Measurements from ENCODE around the gene MICAL3.

Gene MICAL3

DNA sequence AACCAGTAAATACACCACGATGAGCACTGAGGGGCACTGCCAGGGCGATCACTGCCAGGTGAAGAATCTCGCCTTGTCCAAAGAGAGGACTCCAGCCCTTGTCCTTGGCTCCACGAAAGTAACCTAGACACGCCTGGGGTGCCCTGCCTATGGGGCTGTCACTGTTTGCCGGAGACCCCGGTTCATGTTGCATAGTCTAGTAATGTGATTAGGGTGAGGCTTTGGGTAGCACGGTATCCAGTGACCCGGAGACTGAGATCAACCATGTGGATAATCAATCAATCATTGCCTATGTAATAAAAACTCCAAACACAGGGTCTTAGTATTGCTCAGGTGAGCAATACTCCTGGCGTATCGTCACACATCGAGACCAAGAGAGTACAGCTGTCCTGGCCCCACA is 190.9 kb downstream of the MICAL3 start:
- no peak overlapping the region for H3K27ac ChIP-seq (ENCODE audit: low read depth, low read length)
- H3K4me3 ChIP-seq (ENCODE audit: low read depth in 1 of 2, low read length in 2 of 2): no peak overlapping the region
- peaks cover 24% of the 10 kb centered on the region for H3K36me3 ChIP-seq (ENCODE audit: insufficient read depth, low read length)
- no peaks in the 10 kb centered on the region for H3K9me3 ChIP-seq (ENCODE audit: low read length)
- no peaks in the 10 kb centered on the region for H3K27me3 ChIP-seq (ENCODE audit: control insufficient read depth in 1 of 2, insufficient read depth in 2 of 2, low read length in 2 of 2)
- peaks cover 52% of the 10 kb centered on the region for H3K4me1 ChIP-seq (ENCODE audit: insufficient read depth, low read length)
- no peak overlapping the region for H3K9ac ChIP-seq (ENCODE audit: low read length)

DNA sequence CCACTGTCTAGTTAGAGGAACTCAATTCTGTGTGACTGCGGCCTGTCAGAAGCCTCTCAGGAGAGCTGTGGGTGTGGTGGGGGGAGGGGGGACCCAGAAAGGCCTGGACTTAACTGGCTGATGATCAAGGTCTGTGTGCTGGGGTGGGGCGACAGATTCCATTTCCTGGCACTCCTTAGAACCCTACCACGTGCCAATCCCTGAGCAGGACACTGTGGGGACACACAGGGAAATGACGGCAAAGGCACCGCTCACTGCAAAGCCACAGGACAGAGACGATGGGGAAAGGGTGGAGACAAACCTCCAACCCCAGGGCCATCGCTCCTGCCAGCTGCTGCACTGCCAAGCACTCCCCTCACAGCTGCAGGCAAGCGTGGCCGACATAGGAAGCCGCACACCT is 191.7 kb downstream of the MICAL3 start:
- Histone ChIP-seq H3K4me3 (ENCODE audit: low read depth in 1 of 2, low read length in 2 of 2) (no peak overlapping the region), H3K9me3 (ENCODE audit: low read length) (no peaks in the 10 kb centered on the region), H3K4me1 (ENCODE audit: insufficient read depth, low read length) (peaks cover 52% of the 10 kb centered on the region), H3K9ac (ENCODE audit: low read length) (peak overlapping the region; percentile 36), H3K36me3 (ENCODE audit: insufficient read depth, low read length) (peaks cover 21% of the 10 kb centered on the region), H3K27ac (ENCODE audit: low read depth, low read length) (no peak overlapping the region), H3K27me3 (ENCODE audit: control insufficient read depth in 1 of 2, insufficient read depth in 2 of 2, low read length in 2 of 2) (no peaks in the 10 kb centered on the region)

DNA sequence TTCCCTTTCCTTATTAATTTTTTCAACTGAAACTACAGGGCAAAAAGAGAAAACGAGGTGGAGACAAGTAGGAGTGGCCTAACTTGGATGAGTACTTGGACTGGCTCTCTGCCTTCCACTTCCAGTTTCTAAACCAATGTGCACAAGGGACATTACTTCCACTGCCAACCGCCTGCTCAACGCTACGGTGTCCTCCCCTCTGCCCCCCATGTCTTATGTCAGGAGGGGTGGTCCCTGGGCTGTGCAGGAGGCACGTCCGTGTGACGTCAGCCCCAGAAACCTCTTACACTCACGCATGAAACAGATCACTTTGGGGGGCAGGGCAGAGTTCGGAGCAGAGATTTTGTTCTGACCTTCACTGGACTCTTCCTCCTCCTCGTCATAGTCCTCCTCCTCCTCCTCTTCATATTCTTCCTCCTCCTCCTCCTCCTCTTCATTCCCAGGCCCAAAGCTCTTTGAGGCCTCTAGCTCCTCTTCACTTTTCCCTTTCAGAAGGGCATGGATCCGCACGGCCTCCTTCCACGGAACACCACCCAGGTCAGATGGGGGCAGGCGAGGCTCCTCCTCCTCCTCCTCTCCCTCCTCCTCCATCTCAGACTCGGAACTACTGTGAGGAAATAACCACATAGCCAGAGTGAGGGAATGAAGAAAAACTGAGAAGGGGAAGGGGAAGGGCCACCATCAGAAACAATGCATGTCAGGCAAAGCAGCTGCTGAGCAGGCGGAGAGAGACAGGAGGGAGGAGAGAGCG is 192.7 kb downstream of the MICAL3 start:
- Histone ChIP-seq H3K4me1 (ENCODE audit: insufficient read depth, low read length) (peaks cover 42% of the 10 kb centered on the region), H3K9me3 (ENCODE audit: low read length) (no peaks in the 10 kb centered on the region), H3K27me3 (ENCODE audit: control insufficient read depth in 1 of 2, insufficient read depth in 2 of 2, low read length in 2 of 2) (no peaks in the 10 kb centered on the region), H3K27ac (ENCODE audit: low read depth, low read length) (peak overlapping the region; percentile 84), H3K9ac (ENCODE audit: low read length) (peak overlapping the region; percentile 36), H3K36me3 (ENCODE audit: insufficient read depth, low read length) (peaks cover 20% of the 10 kb centered on the region), H3K4me3 (ENCODE audit: low read depth in 1 of 2, low read length in 2 of 2) (peak overlapping the region in 1 of 2 donors; percentile 3)

DNA sequence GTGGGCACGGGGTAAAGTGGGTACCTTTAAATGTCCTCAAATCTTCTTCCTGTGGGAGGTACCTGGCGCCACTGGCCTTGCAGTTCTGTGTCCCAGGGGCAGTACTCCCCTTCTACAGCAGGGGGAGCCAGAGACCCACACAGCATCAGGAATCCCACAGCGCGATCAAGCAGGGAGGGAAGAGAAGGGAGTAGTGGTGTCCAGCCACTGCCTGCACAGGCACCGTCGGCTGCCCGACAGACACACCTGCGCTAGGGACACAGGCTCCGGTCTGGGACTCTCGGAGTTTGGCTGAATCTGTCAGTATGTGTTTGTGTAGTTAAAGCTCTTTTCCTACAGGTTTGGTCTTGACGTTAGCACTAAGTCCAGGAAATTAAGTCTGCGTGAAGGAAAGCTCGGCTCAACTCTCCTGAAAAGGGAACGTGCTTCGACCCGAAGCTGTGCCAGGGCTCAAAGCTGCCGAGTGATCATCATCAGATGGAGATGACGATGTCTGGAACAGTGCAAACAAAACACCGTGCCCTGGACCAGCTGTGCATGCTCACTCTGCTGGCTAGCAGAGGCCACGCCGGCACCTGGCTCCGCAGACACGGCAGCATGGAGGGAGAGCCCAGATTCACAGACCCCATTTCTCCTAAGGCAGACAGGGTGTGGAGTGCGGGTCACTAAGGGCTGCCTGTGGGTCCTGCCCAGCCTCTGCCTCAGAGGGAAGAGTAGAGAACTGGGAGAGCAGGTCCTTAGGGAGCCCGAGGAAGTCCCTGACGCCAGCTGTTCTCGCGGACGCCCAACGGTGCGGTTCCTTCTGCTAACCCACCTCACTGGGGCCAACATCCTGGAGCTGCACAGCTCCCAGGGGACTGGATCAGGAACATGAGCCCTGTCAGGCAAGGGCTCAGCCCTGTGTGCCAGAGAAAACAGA is 194.1 kb downstream of the MICAL3 start:
- peak overlapping the region; percentile 29 for H3K9ac ChIP-seq (ENCODE audit: low read length)
- no peaks in the 10 kb centered on the region for H3K27me3 ChIP-seq (ENCODE audit: control insufficient read depth in 1 of 2, insufficient read depth in 2 of 2, low read length in 2 of 2)
- H3K9me3 ChIP-seq (ENCODE audit: low read length): no peaks in the 10 kb centered on the region
- H3K36me3 ChIP-seq (ENCODE audit: insufficient read depth, low read length): peaks cover 34% of the 10 kb centered on the region
- H3K4me1 ChIP-seq (ENCODE audit: insufficient read depth, low read length): peaks cover 35% of the 10 kb centered on the region
- peak overlapping the region; percentile 84 for H3K27ac ChIP-seq (ENCODE audit: low read depth, low read length)
- peak overlapping the region in 1 of 2 donors; percentile 2 for H3K4me3 ChIP-seq (ENCODE audit: low read depth in 1 of 2, low read length in 2 of 2)

DNA sequence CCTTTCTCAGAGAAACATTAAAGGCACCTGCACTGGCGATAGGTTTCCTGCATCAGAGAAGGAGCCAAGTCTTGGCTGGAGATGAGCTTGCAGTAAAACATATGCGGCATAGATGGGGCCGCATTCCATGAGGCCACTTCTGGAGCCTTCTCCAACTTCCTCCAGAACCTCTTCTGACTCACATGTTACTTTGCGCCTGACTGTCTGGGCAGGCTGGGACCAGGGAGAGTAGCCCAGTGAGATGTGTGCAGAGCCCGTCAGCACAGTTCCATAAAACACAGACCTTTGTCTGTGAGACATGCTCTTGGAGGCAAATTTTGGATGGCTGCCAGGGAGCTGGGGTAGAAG is 194.7 kb downstream of the MICAL3 start:
- no peak overlapping the region for H3K9ac ChIP-seq (ENCODE audit: low read length)
- H3K27me3 ChIP-seq (ENCODE audit: control insufficient read depth in 1 of 2, insufficient read depth in 2 of 2, low read length in 2 of 2): no peaks in the 10 kb centered on the region
- H3K27ac ChIP-seq (ENCODE audit: low read depth, low read length): no peak overlapping the region
- no peaks in the 10 kb centered on the region for H3K9me3 ChIP-seq (ENCODE audit: low read length)
- peaks cover 40% of the 10 kb centered on the region for H3K36me3 ChIP-seq (ENCODE audit: insufficient read depth, low read length)
- H3K4me1 ChIP-seq (ENCODE audit: insufficient read depth, low read length): peaks cover 35% of the 10 kb centered on the region
- H3K4me3 ChIP-seq (ENCODE audit: low read depth in 1 of 2, low read length in 2 of 2): no peak overlapping the region

DNA sequence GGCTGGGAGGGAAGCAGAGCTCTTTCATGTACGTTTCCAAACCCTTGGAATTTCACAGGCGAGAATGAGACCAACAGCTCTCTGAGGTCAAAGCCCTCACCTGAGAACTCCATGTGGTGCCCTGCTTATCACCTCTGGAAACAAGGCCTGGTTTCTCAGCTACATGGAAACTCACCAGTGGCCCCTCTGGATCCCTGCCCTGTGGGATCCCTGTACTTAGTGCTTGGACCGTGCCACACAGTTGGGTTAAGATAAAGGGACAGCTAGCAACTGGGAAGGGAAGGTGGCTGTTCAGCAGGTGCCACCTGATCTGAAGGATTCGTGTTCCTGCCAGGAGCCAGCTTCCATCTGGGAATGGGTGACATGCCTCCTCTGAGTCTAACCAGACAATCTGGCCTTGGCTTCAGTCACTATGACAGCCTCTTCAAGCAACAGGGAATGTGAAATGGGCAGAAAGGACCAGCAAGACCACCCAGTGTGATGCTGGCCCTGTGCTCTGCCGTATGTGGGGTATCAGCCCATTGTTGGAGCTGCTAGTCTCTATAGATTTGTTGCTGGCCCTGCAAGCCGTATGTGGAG is 195.8 kb downstream of the MICAL3 start:
- H3K36me3 ChIP-seq (ENCODE audit: insufficient read depth, low read length): peaks cover 50% of the 10 kb centered on the region

DNA sequence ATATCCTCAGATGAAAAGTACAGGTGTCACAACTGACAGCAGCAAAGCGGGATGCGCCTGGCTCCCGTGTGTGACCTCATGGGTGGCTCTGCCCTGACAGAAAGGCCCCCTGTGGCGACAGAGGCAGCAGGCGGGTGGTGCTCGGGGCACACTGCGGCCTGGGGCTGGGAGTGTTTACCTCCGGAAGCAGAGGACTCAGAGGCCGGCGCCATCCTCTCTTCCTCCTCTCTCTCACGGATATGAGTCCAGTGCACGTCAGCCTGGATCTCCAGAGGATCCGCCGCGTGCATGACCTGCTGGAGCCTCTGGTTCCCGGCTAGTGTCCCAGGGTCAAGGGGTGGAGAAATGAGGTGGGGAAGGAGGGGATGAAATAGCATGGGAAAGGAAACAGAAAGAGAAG is 196.9 kb downstream of the MICAL3 start:
- Histone ChIP-seq H3K27me3 (ENCODE audit: control insufficient read depth in 1 of 2, insufficient read depth in 2 of 2, low read length in 2 of 2) (no peaks in the 10 kb centered on the region), H3K9me3 (ENCODE audit: low read length) (no peaks in the 10 kb centered on the region), H3K4me1 (ENCODE audit: insufficient read depth, low read length) (peaks cover 30% of the 10 kb centered on the region), H3K27ac (ENCODE audit: low read depth, low read length) (no peak overlapping the region), H3K36me3 (ENCODE audit: insufficient read depth, low read length) (peaks cover 55% of the 10 kb centered on the region), H3K4me3 (ENCODE audit: low read depth in 1 of 2, low read length in 2 of 2) (no peak overlapping the region), H3K9ac (ENCODE audit: low read length) (no peak overlapping the region)

More for the DNA sequence above, 195.8 kb downstream of the MICAL3 start:
- H3K4me3 ChIP-seq (ENCODE audit: low read depth in 1 of 2, low read length in 2 of 2): no peak overlapping the region
- no peaks in the 10 kb centered on the region for H3K9me3 ChIP-seq (ENCODE audit: low read length)
- H3K27ac ChIP-seq (ENCODE audit: low read depth, low read length): no peak overlapping the region
- H3K9ac ChIP-seq (ENCODE audit: low read length): no peak overlapping the region
- no peaks in the 10 kb centered on the region for H3K27me3 ChIP-seq (ENCODE audit: control insufficient read depth in 1 of 2, insufficient read depth in 2 of 2, low read length in 2 of 2)
- H3K4me1 ChIP-seq (ENCODE audit: insufficient read depth, low read length): peaks cover 35% of the 10 kb centered on the region

DNA sequence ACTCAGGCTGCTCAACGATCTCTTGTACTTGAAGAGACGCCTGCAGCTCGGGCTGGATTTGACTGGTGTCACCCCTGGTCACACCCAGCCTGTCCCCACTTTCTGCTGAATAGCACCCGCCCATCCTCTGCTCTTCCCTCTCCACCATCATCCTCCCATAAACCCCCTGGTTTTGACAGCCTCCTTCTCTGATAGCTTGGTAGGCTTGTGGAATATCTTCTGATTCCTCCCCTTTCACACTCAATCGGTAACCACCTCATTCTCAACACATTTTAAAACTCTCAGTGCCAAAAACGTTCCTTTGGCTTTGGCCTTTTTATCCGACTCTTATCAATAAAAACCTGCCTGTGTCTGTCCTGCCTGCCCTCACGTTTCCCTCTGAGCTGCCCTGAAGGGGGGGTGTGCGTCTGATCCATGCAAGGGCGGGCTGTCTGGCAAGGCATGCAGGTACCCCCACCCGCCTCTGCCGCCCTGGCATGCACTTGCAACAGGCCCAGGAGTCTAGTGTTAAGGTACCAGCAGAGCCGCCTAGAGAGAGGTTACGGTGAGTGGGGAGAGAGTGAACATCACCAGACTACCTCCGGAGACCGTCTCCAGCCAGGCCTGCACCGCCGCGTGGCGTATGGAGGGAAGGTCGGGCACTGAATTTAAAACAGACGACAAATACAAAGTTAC is 198.3 kb downstream of the MICAL3 start:
- Histone ChIP-seq H3K27ac (ENCODE audit: low read depth, low read length) (no peak overlapping the region), H3K4me1 (ENCODE audit: insufficient read depth, low read length) (peaks cover 16% of the 10 kb centered on the region), H3K36me3 (ENCODE audit: insufficient read depth, low read length) (peaks cover 69% of the 10 kb centered on the region), H3K27me3 (ENCODE audit: control insufficient read depth in 1 of 2, insufficient read depth in 2 of 2, low read length in 2 of 2) (no peaks in the 10 kb centered on the region), H3K4me3 (ENCODE audit: low read depth in 1 of 2, low read length in 2 of 2) (no peak overlapping the region), H3K9me3 (ENCODE audit: low read length) (no peaks in the 10 kb centered on the region), H3K9ac (ENCODE audit: low read length) (no peak overlapping the region)

DNA sequence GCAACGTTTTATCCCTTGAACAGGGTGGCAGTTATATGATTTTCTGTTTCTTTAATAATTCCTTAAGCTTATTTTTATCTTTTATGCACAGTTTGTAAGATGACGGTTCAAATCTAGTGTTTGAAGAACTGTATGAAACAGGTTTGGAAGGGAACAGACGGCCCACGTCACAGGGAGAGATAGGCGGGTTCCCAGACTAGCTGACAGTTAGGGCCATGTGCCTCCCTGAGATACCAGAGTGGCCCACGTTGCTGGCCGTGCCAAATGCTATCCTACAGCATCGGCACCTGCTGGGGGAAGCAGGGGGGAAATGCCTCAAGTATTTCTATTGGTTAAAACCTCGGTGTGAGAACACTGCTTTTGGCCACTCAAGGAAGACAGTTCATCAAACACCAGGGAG is 199.9 kb downstream of the MICAL3 start:
- no peaks in the 10 kb centered on the region for H3K27me3 ChIP-seq (ENCODE audit: control insufficient read depth in 1 of 2, insufficient read depth in 2 of 2, low read length in 2 of 2)
- peaks cover 67% of the 10 kb centered on the region for H3K36me3 ChIP-seq (ENCODE audit: insufficient read depth, low read length)
- no peaks in the 10 kb centered on the region for H3K9me3 ChIP-seq (ENCODE audit: low read length)
- H3K4me1 ChIP-seq (ENCODE audit: insufficient read depth, low read length): peaks cover under 1% of the 10 kb centered on the region
- H3K9ac ChIP-seq (ENCODE audit: low read length): no peak overlapping the region
- no peak overlapping the region for H3K4me3 ChIP-seq (ENCODE audit: low read depth in 1 of 2, low read length in 2 of 2)
- no peak overlapping the region for H3K27ac ChIP-seq (ENCODE audit: low read depth, low read length)

DNA sequence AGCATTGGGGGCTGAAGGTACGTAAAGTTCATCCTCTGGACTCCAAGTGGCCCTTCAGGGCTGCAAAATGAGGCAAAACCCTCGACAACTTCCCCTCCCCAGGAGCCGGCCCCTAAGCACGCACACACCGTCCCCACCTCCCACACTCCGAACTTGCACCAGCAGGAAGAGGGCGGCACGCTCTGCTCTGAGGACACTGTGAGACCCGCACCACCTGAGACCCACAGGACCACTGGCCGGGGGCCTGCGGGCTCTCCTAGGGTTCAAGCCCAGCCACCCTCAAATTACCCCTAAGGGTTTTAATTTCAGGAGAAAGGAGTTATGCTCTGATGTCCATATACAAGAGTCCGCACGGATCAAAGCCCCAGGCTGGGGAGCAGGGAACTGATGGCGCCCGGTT is 200.4 kb downstream of the MICAL3 start:
- no peaks in the 10 kb centered on the region for H3K9me3 ChIP-seq (ENCODE audit: low read length)
- H3K27ac ChIP-seq (ENCODE audit: low read depth, low read length): no peak overlapping the region
- H3K4me1 ChIP-seq (ENCODE audit: insufficient read depth, low read length): no peaks in the 10 kb centered on the region
- H3K27me3 ChIP-seq (ENCODE audit: control insufficient read depth in 1 of 2, insufficient read depth in 2 of 2, low read length in 2 of 2): no peaks in the 10 kb centered on the region
- H3K4me3 ChIP-seq (ENCODE audit: low read depth in 1 of 2, low read length in 2 of 2): no peak overlapping the region
- H3K36me3 ChIP-seq (ENCODE audit: insufficient read depth, low read length): peaks cover 70% of the 10 kb centered on the region
- H3K9ac ChIP-seq (ENCODE audit: low read length): no peak overlapping the region

DNA sequence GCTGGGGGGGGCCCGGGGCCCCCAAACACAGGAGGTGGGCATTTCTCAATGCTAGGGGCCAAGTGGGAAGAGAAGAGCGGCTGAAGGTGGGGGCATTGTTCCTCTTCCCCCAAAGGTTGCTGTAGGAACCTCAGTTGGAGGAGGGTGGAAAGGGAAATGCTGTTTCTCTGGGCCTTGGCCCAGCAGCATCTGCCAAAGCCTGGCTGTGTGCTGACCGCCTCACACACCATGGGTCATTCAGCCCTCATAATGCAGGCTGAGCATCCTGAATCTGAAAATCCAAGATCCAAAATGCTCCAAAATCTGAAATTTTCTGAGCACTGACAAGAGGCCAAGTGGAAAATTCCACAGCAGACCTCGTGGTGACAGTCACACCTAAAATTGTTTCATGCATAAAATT is 201.1 kb downstream of the MICAL3 start:
- no peaks in the 10 kb centered on the region for H3K4me1 ChIP-seq (ENCODE audit: insufficient read depth, low read length)
- H3K27me3 ChIP-seq (ENCODE audit: control insufficient read depth in 1 of 2, insufficient read depth in 2 of 2, low read length in 2 of 2): no peaks in the 10 kb centered on the region
- no peaks in the 10 kb centered on the region for H3K9me3 ChIP-seq (ENCODE audit: low read length)
- H3K27ac ChIP-seq (ENCODE audit: low read depth, low read length): no peak overlapping the region
- peaks cover 69% of the 10 kb centered on the region for H3K36me3 ChIP-seq (ENCODE audit: insufficient read depth, low read length)
- no peak overlapping the region for H3K9ac ChIP-seq (ENCODE audit: low read length)
- no peak overlapping the region for H3K4me3 ChIP-seq (ENCODE audit: low read depth in 1 of 2, low read length in 2 of 2)
